Measurements from ENCODE around the gene RYR1. TPM values are rescaled to one million over a fixed set of nuclear protein-coding genes. Genes with fewer than 3 reads are reported as not detected.
A peak's percentile ranks its signal among the peaks of the same experiment; 100 is the strongest.
"Not testable (repeated sequence)": the region's sequence is repeated elsewhere in the genome, so short reads cannot be mapped to it uniquely, and the experiment has no call there.

Gene RYR1
- total RNA-seq, 1 donor from 2014 or later: 166 TPM

- DNase-seq (ENCODE audit: low read depth): no peak
Observed at GRCh38 chr19:38512277-38512676, 78.8 kb downstream of the RYR1 start.

GRCh38 chr19:38513156-38513555, 79.7 kb downstream of the RYR1 start:
- not testable (repeated sequence) for DNase-seq (ENCODE audit: low read depth)

GRCh38 chr19:38513762-38514167, 80.3 kb downstream of the RYR1 start:
- DNase-seq (ENCODE audit: low read depth): peak; percentile 46

GRCh38 chr19:38514812-38515633, 81.5 kb downstream of the RYR1 start:
- no peak for DNase-seq (ENCODE audit: low read depth)

GRCh38 chr19:38515896-38516295, 82.4 kb downstream of the RYR1 start:
- DNase-seq (ENCODE audit: low read depth): no peak

- peak; percentile 45 for DNase-seq (ENCODE audit: low read depth)
Observed at GRCh38 chr19:38516802-38517201, 83.3 kb downstream of the RYR1 start.

GRCh38 chr19:38517321-38517720, 83.8 kb downstream of the RYR1 start:
- DNase-seq (ENCODE audit: low read depth): no peak

- DNase-seq (ENCODE audit: low read depth): not testable (repeated sequence)
Observed at GRCh38 chr19:38517980-38518379, 84.5 kb downstream of the RYR1 start.

GRCh38 chr19:38519168-38519567, 85.7 kb downstream of the RYR1 start:
- DNase-seq (ENCODE audit: low read depth): no peak

- no peak for DNase-seq (ENCODE audit: low read depth)
Observed at GRCh38 chr19:38519988-38520387, 86.5 kb downstream of the RYR1 start.

- DNase-seq (ENCODE audit: low read depth): no peak
Observed at GRCh38 chr19:38522915-38523314, 89.4 kb downstream of the RYR1 start.

GRCh38 chr19:38523319-38523718, 89.8 kb downstream of the RYR1 start:
- no peak for DNase-seq (ENCODE audit: low read depth)

- DNase-seq (ENCODE audit: low read depth): no peak
Observed at GRCh38 chr19:38524369-38524768, 90.9 kb downstream of the RYR1 start.

GRCh38 chr19:38524994-38525634, 91.6 kb downstream of the RYR1 start:
- DNase-seq (ENCODE audit: low read depth): no peak

GRCh38 chr19:38526430-38526829, 92.9 kb downstream of the RYR1 start:
- DNase-seq (ENCODE audit: low read depth): no peak

- DNase-seq (ENCODE audit: low read depth): no peak
Observed at GRCh38 chr19:38527466-38528136, 94.1 kb downstream of the RYR1 start.

- DNase-seq (ENCODE audit: low read depth): no peak
Observed at GRCh38 chr19:38528213-38528755, 94.8 kb downstream of the RYR1 start.

GRCh38 chr19:38528931-38529330, 95.4 kb downstream of the RYR1 start:
- DNase-seq (ENCODE audit: low read depth): no peak

- no peak for DNase-seq (ENCODE audit: low read depth)
Observed at GRCh38 chr19:38531515-38531914, 98.0 kb downstream of the RYR1 start.

- no peak for DNase-seq (ENCODE audit: low read depth)
Observed at GRCh38 chr19:38532939-38533338, 99.4 kb downstream of the RYR1 start.

GRCh38 chr19:38534574-38534973, 101.1 kb downstream of the RYR1 start:
- DNase-seq (ENCODE audit: low read depth): no peak

GRCh38 chr19:38535212-38535611, 101.7 kb downstream of the RYR1 start:
- no peak for DNase-seq (ENCODE audit: low read depth)

All from myocyte (in vitro differentiated cells).